ENCODE data around the gene SUGT1.
"Not testable (repeated sequence)": the region's sequence is repeated elsewhere in the genome, so short reads cannot be mapped to it uniquely, and the experiment has no call there.

SUGT1 gene

GRCh38 chr13:52670726-52671125 is 18.1 kb downstream of the SUGT1 start:
- H3K9ac ChIP-seq (ENCODE audit: low read length), result no peak overlapping the region
- H3K36me3 ChIP-seq (ENCODE audit: control insufficient read depth, insufficient read depth, low read length, severe bottlenecking), result peaks cover 57% of the 10 kb centered on the region

GRCh38 chr13:52673465-52673864 is 20.8 kb downstream of the SUGT1 start:
- Histone ChIP-seq H3K9me3 (ENCODE audit: control insufficient read depth, low read length) (no peaks in the 10 kb centered on the region), H3K36me3 (ENCODE audit: control insufficient read depth, insufficient read depth, low read length, severe bottlenecking) (peaks cover 53% of the 10 kb centered on the region), H3K9ac (ENCODE audit: low read length) (no peak overlapping the region), H3K27me3 (replicated peaks; ENCODE audit: control insufficient read depth, insufficient read depth, low read length) (no peaks in the 10 kb centered on the region), H3K4me1 (ENCODE audit: control insufficient read depth, insufficient read depth, low read length) (no peaks in the 10 kb centered on the region), H3K4me3 (ENCODE audit: low read length) (no peak overlapping the region)
- no peak for DNase-seq (ENCODE audit: low read depth)

More at GRCh38 chr13:52670726-52671125, 18.1 kb downstream of the SUGT1 start:
- DNase-seq (ENCODE audit: low read depth), result no peak
- Histone ChIP-seq H3K9me3 (ENCODE audit: control insufficient read depth, low read length) (no peaks in the 10 kb centered on the region), H3K27me3 (replicated peaks; ENCODE audit: control insufficient read depth, insufficient read depth, low read length) (no peaks in the 10 kb centered on the region), H3K4me3 (ENCODE audit: low read length) (no peak overlapping the region), H3K4me1 (ENCODE audit: control insufficient read depth, insufficient read depth, low read length) (no peaks in the 10 kb centered on the region)

GRCh38 chr13:52677823-52678222 is 25.2 kb downstream of the SUGT1 start:
- Histone ChIP-seq H3K4me3 (ENCODE audit: low read length) (no peak overlapping the region), H3K27me3 (replicated peaks; ENCODE audit: control insufficient read depth, insufficient read depth, low read length) (no peaks in the 10 kb centered on the region), H3K9me3 (ENCODE audit: control insufficient read depth, low read length) (no peaks in the 10 kb centered on the region), H3K4me1 (ENCODE audit: control insufficient read depth, insufficient read depth, low read length) (no peaks in the 10 kb centered on the region), H3K36me3 (ENCODE audit: control insufficient read depth, insufficient read depth, low read length, severe bottlenecking) (peaks cover 69% of the 10 kb centered on the region), H3K9ac (ENCODE audit: low read length) (no peak overlapping the region)
- no peak for DNase-seq (ENCODE audit: low read depth)

- H3K36me3 ChIP-seq (ENCODE audit: control insufficient read depth, insufficient read depth, low read length, severe bottlenecking), result peaks cover 64% of the 10 kb centered on the region
Measured at GRCh38 chr13:52685806-52686205, 33.2 kb downstream of the SUGT1 start.

GRCh38 chr13:52686376-52686775 is 33.7 kb downstream of the SUGT1 start:
- H3K27me3 ChIP-seq (replicated peaks; ENCODE audit: control insufficient read depth, insufficient read depth, low read length), result no peaks in the 10 kb centered on the region
- H3K9me3 ChIP-seq (ENCODE audit: control insufficient read depth, low read length), result no peaks in the 10 kb centered on the region
- H3K4me1 ChIP-seq (ENCODE audit: control insufficient read depth, insufficient read depth, low read length), result no peaks in the 10 kb centered on the region
- peaks cover 62% of the 10 kb centered on the region for H3K36me3 ChIP-seq (ENCODE audit: control insufficient read depth, insufficient read depth, low read length, severe bottlenecking)
- H3K9ac ChIP-seq (ENCODE audit: low read length), result no peak overlapping the region
- H3K4me3 ChIP-seq (ENCODE audit: low read length), result no peak overlapping the region
- DNase-seq (ENCODE audit: low read depth), result no peak

More at GRCh38 chr13:52685806-52686205, 33.2 kb downstream of the SUGT1 start:
- not testable (repeated sequence) for H3K4me1 ChIP-seq (ENCODE audit: control insufficient read depth, insufficient read depth, low read length); H3K27me3 ChIP-seq (replicated peaks; ENCODE audit: control insufficient read depth, insufficient read depth, low read length); H3K9ac ChIP-seq (ENCODE audit: low read length); H3K4me3 ChIP-seq (ENCODE audit: low read length); H3K9me3 ChIP-seq (ENCODE audit: control insufficient read depth, low read length); DNase-seq (ENCODE audit: low read depth)

GRCh38 chr13:52695856-52696255 is 43.2 kb downstream of the SUGT1 start:
- H3K4me3 ChIP-seq (ENCODE audit: low read length), result no peak overlapping the region
- H3K9me3 ChIP-seq (ENCODE audit: control insufficient read depth, low read length), result no peaks in the 10 kb centered on the region
- DNase-seq (ENCODE audit: low read depth), result peak; percentile 31
- peaks cover 3% of the 10 kb centered on the region for H3K4me1 ChIP-seq (ENCODE audit: control insufficient read depth, insufficient read depth, low read length)
- no peak overlapping the region for H3K9ac ChIP-seq (ENCODE audit: low read length)
- no peaks in the 10 kb centered on the region for H3K27me3 ChIP-seq (replicated peaks; ENCODE audit: control insufficient read depth, insufficient read depth, low read length)
- H3K36me3 ChIP-seq (ENCODE audit: control insufficient read depth, insufficient read depth, low read length, severe bottlenecking), result peaks cover 17% of the 10 kb centered on the region

- no peak overlapping the region for H3K9ac ChIP-seq (ENCODE audit: low read length)
- H3K4me1 ChIP-seq (ENCODE audit: control insufficient read depth, insufficient read depth, low read length), result peaks cover 3% of the 10 kb centered on the region
- H3K27me3 ChIP-seq (replicated peaks; ENCODE audit: control insufficient read depth, insufficient read depth, low read length), result no peaks in the 10 kb centered on the region
- no peak for DNase-seq (ENCODE audit: low read depth)
- H3K36me3 ChIP-seq (ENCODE audit: control insufficient read depth, insufficient read depth, low read length, severe bottlenecking), result peaks cover 12% of the 10 kb centered on the region
- no peaks in the 10 kb centered on the region for H3K9me3 ChIP-seq (ENCODE audit: control insufficient read depth, low read length)
- H3K4me3 ChIP-seq (ENCODE audit: low read length), result no peak overlapping the region
Measured at GRCh38 chr13:52696566-52696965, 43.9 kb downstream of the SUGT1 start.

- Histone ChIP-seq H3K9me3 (ENCODE audit: control insufficient read depth, low read length) (no peaks in the 10 kb centered on the region), H3K4me3 (ENCODE audit: low read length) (no peak overlapping the region), H3K9ac (ENCODE audit: low read length) (no peak overlapping the region), H3K4me1 (ENCODE audit: control insufficient read depth, insufficient read depth, low read length) (no peaks in the 10 kb centered on the region), H3K36me3 (ENCODE audit: control insufficient read depth, insufficient read depth, low read length, severe bottlenecking) (peaks cover 8% of the 10 kb centered on the region), H3K27me3 (replicated peaks; ENCODE audit: control insufficient read depth, insufficient read depth, low read length) (no peaks in the 10 kb centered on the region)
- DNase-seq (ENCODE audit: low read depth), result no peak
Measured at GRCh38 chr13:52701728-52702465, 49.3 kb downstream of the SUGT1 start.

- no peak overlapping the region for H3K4me3 ChIP-seq (ENCODE audit: low read length)
- no peaks in the 10 kb centered on the region for H3K27me3 ChIP-seq (replicated peaks; ENCODE audit: control insufficient read depth, insufficient read depth, low read length)
- no peak overlapping the region for H3K9ac ChIP-seq (ENCODE audit: low read length)
- no peaks in the 10 kb centered on the region for H3K36me3 ChIP-seq (ENCODE audit: control insufficient read depth, insufficient read depth, low read length, severe bottlenecking)
- H3K4me1 ChIP-seq (ENCODE audit: control insufficient read depth, insufficient read depth, low read length), result no peaks in the 10 kb centered on the region
- DNase-seq (ENCODE audit: low read depth), result no peak
- H3K9me3 ChIP-seq (ENCODE audit: control insufficient read depth, low read length), result no peaks in the 10 kb centered on the region
Measured at GRCh38 chr13:52703482-52703881, 50.8 kb downstream of the SUGT1 start.

GRCh38 chr13:52706081-52706480 is 53.4 kb downstream of the SUGT1 start:
- DNase-seq (ENCODE audit: low read depth), result no peak
- no peak overlapping the region for H3K9ac ChIP-seq (ENCODE audit: low read length)
- no peaks in the 10 kb centered on the region for H3K9me3 ChIP-seq (ENCODE audit: control insufficient read depth, low read length)
- H3K27me3 ChIP-seq (replicated peaks; ENCODE audit: control insufficient read depth, insufficient read depth, low read length), result peaks cover 2% of the 10 kb centered on the region
- H3K36me3 ChIP-seq (ENCODE audit: control insufficient read depth, insufficient read depth, low read length, severe bottlenecking), result no peaks in the 10 kb centered on the region
- H3K4me3 ChIP-seq (ENCODE audit: low read length), result no peak overlapping the region
- no peaks in the 10 kb centered on the region for H3K4me1 ChIP-seq (ENCODE audit: control insufficient read depth, insufficient read depth, low read length)

GRCh38 chr13:52707375-52707774 is 54.7 kb downstream of the SUGT1 start:
- Histone ChIP-seq H3K27me3 (replicated peaks; ENCODE audit: control insufficient read depth, insufficient read depth, low read length) (peaks cover 2% of the 10 kb centered on the region), H3K4me3 (ENCODE audit: low read length) (no peak overlapping the region), H3K4me1 (ENCODE audit: control insufficient read depth, insufficient read depth, low read length) (no peaks in the 10 kb centered on the region), H3K36me3 (ENCODE audit: control insufficient read depth, insufficient read depth, low read length, severe bottlenecking) (no peaks in the 10 kb centered on the region), H3K9ac (ENCODE audit: low read length) (no peak overlapping the region), H3K9me3 (ENCODE audit: control insufficient read depth, low read length) (no peaks in the 10 kb centered on the region)
- DNase-seq (ENCODE audit: low read depth), result no peak

GRCh38 chr13:52708266-52708665 is 55.6 kb downstream of the SUGT1 start:
- not testable (repeated sequence) for H3K9me3 ChIP-seq (ENCODE audit: control insufficient read depth, low read length); H3K4me3 ChIP-seq (ENCODE audit: low read length); DNase-seq (ENCODE audit: low read depth); H3K9ac ChIP-seq (ENCODE audit: low read length); H3K36me3 ChIP-seq (ENCODE audit: control insufficient read depth, insufficient read depth, low read length, severe bottlenecking); H3K4me1 ChIP-seq (ENCODE audit: control insufficient read depth, insufficient read depth, low read length); H3K27me3 ChIP-seq (replicated peaks; ENCODE audit: control insufficient read depth, insufficient read depth, low read length)
